Mesodermal cell (in vitro differentiated cells): ENCODE measurements around the gene LMCD1.

ENCODE experiments used
- H3K27ac ChIP-seq: 2 replicates; pipeline ENCODE4 v1.7.0; 2013; ENCODE audit warnings: mild to moderate bottlenecking, low read depth, low read length, moderate library complexity; ENCODE audit not compliant: severe bottlenecking
- H3K36me3 ChIP-seq: 2 replicates; pipeline ENCODE4 v1.7.1; 2013; ENCODE audit warnings: mild to moderate bottlenecking, low read length, moderate library complexity; ENCODE audit not compliant: control insufficient read depth, insufficient read depth
- H3K4me1 ChIP-seq: one replicate; pipeline ENCODE4 v1.7.1; 2013; ENCODE audit warnings: mild to moderate bottlenecking, low read length; ENCODE audit not compliant: insufficient read depth, control insufficient read depth, poor library complexity, severe bottlenecking
- H3K4me3 ChIP-seq: 2 replicates; pipeline ENCODE4 v1.7.0; 2013; ENCODE audit warnings: low read length, control low read depth, mild to moderate bottlenecking; ENCODE audit not compliant: insufficient read depth, poor library complexity, severe bottlenecking; ENCODE audit errors: extremely low read depth
- H3K9me3 ChIP-seq: 2 replicates; pipeline ENCODE4 v1.7.1; 2013; ENCODE audit warnings: mild to moderate bottlenecking, low read length, moderate library complexity; ENCODE audit not compliant: control insufficient read depth
- WGBS, 2 experiments: methylation state at CpG; one replicate each; pipeline ENCODE4 v1.1.5; 2013; ENCODE audit warnings: missing lambda C conversion rate in 2 of 2; ENCODE audit not compliant: insufficient coverage in 2 of 2; 5-methylcytosine and 5-hydroxymethylcytosine counted together

Gene LMCD1

DNA sequence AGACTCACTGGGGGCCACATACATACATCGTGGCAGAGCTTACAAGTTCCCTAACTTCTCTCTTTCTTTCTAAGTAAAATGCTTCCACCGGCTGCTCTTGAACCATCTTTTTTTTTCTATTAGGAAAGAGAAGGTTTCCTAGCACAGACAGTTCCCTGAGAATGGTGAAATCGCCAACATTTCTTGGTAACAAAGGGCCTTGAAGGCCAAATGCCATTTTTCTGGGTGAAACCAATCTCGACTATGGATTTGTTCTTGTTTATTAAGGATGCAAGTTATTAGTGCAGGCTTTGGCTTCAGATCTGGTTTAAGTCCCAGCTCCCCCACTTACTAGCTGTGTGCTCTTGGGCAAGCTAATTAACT, 3.0 kb downstream of the LMCD1 start:
- Histone ChIP-seq H3K27ac (no peak overlapping the region), H3K36me3 (peaks cover 19% of the 10 kb centered on the region), H3K4me3 (no peak overlapping the region), H3K4me1 (peaks cover 40% of the 10 kb centered on the region), H3K9me3 (no peaks in the 10 kb centered on the region)
- 100% methylated on average over 2 of the region's 4 CpGs for WGBS, 2 experiments

DNA sequence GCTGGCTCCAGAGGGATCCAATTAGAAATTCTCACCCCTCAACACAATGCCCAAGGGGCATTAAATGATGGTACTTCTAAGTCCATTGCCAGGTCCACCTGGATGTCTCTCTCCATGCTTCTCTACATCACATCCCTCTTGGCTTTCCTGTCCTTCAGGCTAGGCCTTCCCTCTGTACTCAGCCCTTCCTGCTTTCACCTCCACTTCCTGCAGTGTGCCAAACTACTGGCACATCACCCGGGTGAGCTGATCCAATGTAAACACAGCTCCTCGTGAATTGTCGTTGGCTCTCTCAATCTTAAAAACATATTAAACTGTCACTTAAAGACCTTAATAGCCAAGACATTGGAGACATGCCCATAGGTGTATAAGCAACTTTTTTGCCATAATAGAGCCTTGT, 4.0 kb downstream of the LMCD1 start:
- Histone ChIP-seq H3K36me3 (peaks cover 19% of the 10 kb centered on the region), H3K9me3 (no peaks in the 10 kb centered on the region), H3K4me1 (peaks cover 34% of the 10 kb centered on the region), H3K27ac (peak overlapping the region; percentile 1), H3K4me3 (no peak overlapping the region)
- 93 to 100% methylated on average over 1 to 3 of the region's 3 CpGs for WGBS, 2 experiments

GRCh38 chr3:8506571-8507061, 5.0 kb downstream of the LMCD1 start:
- Histone ChIP-seq H3K36me3 (peaks cover 24% of the 10 kb centered on the region), H3K27ac (peak overlapping the region; percentile 1), H3K4me1 (peaks cover 34% of the 10 kb centered on the region), H3K4me3 (no peak overlapping the region), H3K9me3 (no peaks in the 10 kb centered on the region)
- WGBS, 2 experiments, result 98 to 100% methylated on average over 3 to 4 of the region's 6 CpGs

GRCh38 chr3:8507496-8507895, 5.9 kb downstream of the LMCD1 start:
- Histone ChIP-seq H3K9me3 (no peaks in the 10 kb centered on the region), H3K4me1 (peaks cover 34% of the 10 kb centered on the region), H3K4me3 (no peak overlapping the region), H3K36me3 (peaks cover 31% of the 10 kb centered on the region), H3K27ac (no peak overlapping the region)
- WGBS, 2 experiments, result 60% methylated on average over 2 of the region's 3 CpGs; no CpG with 5 or more reads in 1 of the 2 experiments

DNA sequence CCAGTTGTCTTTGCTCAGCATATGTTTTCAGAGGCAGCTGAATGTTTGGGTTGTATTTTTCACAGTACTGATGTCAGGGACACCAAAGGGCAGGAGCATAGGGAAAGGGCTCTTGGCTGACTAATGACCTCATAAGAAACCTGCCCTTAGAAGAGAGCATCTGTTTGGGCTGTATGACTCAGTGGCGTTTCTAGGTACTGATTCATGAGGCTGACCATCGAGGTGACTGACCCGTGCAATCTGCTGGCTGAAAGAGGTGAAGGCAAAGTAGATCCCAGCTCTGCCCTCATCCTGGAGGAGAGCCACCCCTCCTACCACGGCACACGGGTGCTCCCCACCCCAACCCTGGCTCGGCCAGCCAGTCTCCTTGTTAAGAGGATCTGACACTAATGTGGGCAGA, 8.3 kb downstream of the LMCD1 start:
- Histone ChIP-seq H3K27ac (no peak overlapping the region), H3K36me3 (peaks cover 47% of the 10 kb centered on the region), H3K4me3 (no peak overlapping the region), H3K4me1 (peaks cover 18% of the 10 kb centered on the region), H3K9me3 (no peaks in the 10 kb centered on the region)
- 85 to 91% methylated on average over 3 to 5 of the region's 6 CpGs for WGBS, 2 experiments

- Histone ChIP-seq H3K36me3 (peaks cover 54% of the 10 kb centered on the region), H3K9me3 (no peaks in the 10 kb centered on the region), H3K27ac (no peak overlapping the region), H3K4me3 (no peak overlapping the region), H3K4me1 (no peaks in the 10 kb centered on the region)
- 100% methylated on average over 1 of the region's 1 CpG; no CpG with 5 or more reads in 1 of the 2 experiments for WGBS, 2 experiments
Measured at GRCh38 chr3:8512234-8512633, 10.6 kb downstream of the LMCD1 start.

GRCh38 chr3:8516047-8516661, 14.5 kb downstream of the LMCD1 start:
- H3K27ac ChIP-seq, result no peak overlapping the region
- H3K9me3 ChIP-seq, result no peaks in the 10 kb centered on the region
- WGBS, 2 experiments, result 89 to 98% methylated on average over 7 to 9 of the region's 9 CpGs
- no peak overlapping the region for H3K4me3 ChIP-seq
- peaks cover 50% of the 10 kb centered on the region for H3K36me3 ChIP-seq
- peaks cover 3% of the 10 kb centered on the region for H3K4me1 ChIP-seq

DNA sequence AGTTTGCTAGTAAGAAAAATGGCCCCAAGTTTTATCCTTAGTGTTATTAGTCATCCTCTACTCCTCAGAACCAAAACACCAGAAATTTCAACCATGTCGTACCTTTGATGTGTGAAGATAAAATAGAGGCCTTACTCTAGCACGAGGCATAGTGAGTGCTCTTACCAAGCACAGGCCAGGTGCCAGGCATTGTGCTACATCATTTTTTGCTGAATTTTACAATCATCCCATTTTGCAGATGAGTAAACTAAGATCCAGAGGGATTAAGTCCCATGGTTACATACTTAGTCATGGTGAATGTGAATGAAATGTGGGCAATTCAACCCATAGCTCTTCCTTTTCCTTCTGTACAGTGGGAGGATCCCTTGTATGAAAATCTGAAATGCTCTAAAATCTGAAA, 15.2 kb downstream of the LMCD1 start:
- H3K9me3 ChIP-seq, result no peaks in the 10 kb centered on the region
- peaks cover 3% of the 10 kb centered on the region for H3K4me1 ChIP-seq
- H3K36me3 ChIP-seq, result peaks cover 50% of the 10 kb centered on the region
- H3K27ac ChIP-seq, result no peak overlapping the region
- H3K4me3 ChIP-seq, result no peak overlapping the region
- no CpG with 5 or more reads among the region's 2 CpGs for WGBS, 2 experiments

DNA sequence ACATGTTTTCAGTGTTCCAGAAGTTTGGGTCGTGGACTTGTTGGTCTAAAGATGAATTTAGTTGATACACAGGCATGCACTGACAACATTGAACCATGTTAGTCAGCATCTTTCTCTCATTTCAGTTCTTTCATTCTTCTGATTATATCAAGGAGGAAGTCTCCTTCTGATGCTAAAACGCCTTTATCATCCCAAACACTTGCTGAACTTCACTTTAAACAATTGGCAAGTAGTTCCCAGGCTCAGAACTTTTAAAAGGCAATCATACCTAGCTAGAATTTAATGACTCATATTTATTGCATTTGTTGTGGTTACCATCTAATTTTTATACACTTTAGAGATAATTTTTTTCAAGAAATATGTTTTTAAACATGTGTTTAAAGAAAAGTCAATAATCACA, 15.9 kb downstream of the LMCD1 start:
- Histone ChIP-seq H3K4me1 (peaks cover 3% of the 10 kb centered on the region), H3K36me3 (peaks cover 51% of the 10 kb centered on the region), H3K27ac (no peak overlapping the region), H3K9me3 (no peaks in the 10 kb centered on the region), H3K4me3 (no peak overlapping the region)
- no CpG with 5 or more reads among the region's 2 CpGs for WGBS, 2 experiments

DNA sequence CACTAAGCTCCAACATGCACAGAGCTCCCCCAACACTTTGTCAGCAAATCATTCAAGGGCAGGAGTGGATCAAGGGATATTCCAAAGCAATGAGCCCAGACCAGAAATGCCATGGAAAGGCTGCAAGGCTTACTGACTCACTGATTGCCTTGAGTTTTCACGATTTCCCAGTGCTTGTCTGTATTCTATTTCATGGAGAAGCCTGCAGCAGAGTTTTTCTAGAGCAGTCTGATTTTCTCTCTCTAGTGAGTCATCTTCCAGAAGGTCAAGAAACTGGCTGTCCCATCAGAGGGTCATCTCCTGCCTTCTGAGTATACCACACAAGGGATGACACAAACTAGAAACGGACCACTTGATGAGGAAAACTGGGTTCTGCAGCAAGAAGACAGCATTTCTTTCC, 16.5 kb downstream of the LMCD1 start:
- Histone ChIP-seq H3K9me3 (no peaks in the 10 kb centered on the region), H3K27ac (no peak overlapping the region), H3K4me3 (no peak overlapping the region), H3K36me3 (peaks cover 48% of the 10 kb centered on the region), H3K4me1 (peaks cover 3% of the 10 kb centered on the region)
- WGBS, 2 experiments, result 95 to 100% methylated on average over 1 to 2 of the region's 2 CpGs

- WGBS, 2 experiments, result 84 to 85% methylated on average over 2 to 3 of the region's 3 CpGs
- H3K36me3 ChIP-seq, result peaks cover 49% of the 10 kb centered on the region
- no peaks in the 10 kb centered on the region for H3K9me3 ChIP-seq
- H3K4me1 ChIP-seq, result peaks cover 3% of the 10 kb centered on the region
- no peak overlapping the region for H3K4me3 ChIP-seq
- no peak overlapping the region for H3K27ac ChIP-seq
Measured at GRCh38 chr3:8519156-8519555, 17.5 kb downstream of the LMCD1 start.
